Neuronal stem cell (in vitro differentiated cells): ENCODE results near the gene MOBP. TPM values are rescaled to one million over a fixed set of nuclear protein-coding genes. Genes with fewer than 3 reads are reported as not detected.
"Not testable (repeated sequence)": the region's sequence is repeated elsewhere in the genome, so short reads cannot be mapped to it uniquely, and the experiment has no call there.

Experiments used
- DNase-seq: peaks from one replicate; pipeline ENCODE4 v3.0.0-alpha.2; 2013; ENCODE audit warnings: low spot score
- H2AFZ ChIP-seq: one replicate; pipeline ENCODE4 v1.6.1; 2013; ENCODE audit warnings: mild to moderate bottlenecking, low read length, inconsistent platforms
- H2AK5ac ChIP-seq: 2 replicates; pipeline ENCODE4 v1.6.1; 2013; ENCODE audit warnings: low read depth, mild to moderate bottlenecking, inconsistent platforms, low read length, moderate library complexity, mixed read lengths
- H2BK120ac ChIP-seq: 2 replicates; pipeline ENCODE4 v1.6.1; 2013; ENCODE audit warnings: low read depth, mild to moderate bottlenecking, inconsistent platforms, low read length, moderate library complexity, mixed read lengths
- H2BK12ac ChIP-seq: one replicate; pipeline ENCODE4 v1.6.1; 2013; ENCODE audit warnings: low read length, inconsistent platforms
- H2BK15ac ChIP-seq: 2 replicates; pipeline ENCODE4 v1.6.1; 2013; ENCODE audit warnings: mild to moderate bottlenecking, low read length, inconsistent platforms, mixed read lengths
- H2BK5ac ChIP-seq: one replicate; pipeline ENCODE4 v1.6.1; 2013; ENCODE audit warnings: inconsistent platforms, mild to moderate bottlenecking, low read length, moderate library complexity
- H3K14ac ChIP-seq: one replicate; pipeline ENCODE4 v1.6.1; 2013; ENCODE audit warnings: low read length, inconsistent platforms
- H3K18ac ChIP-seq: 2 replicates; pipeline ENCODE4 v1.6.1; 2013; ENCODE audit warnings: low read length, inconsistent platforms
- H3K23ac ChIP-seq: 2 replicates; pipeline ENCODE4 v1.6.1; 2013; ENCODE audit warnings: low read depth, mild to moderate bottlenecking, mixed read lengths, low read length, inconsistent platforms; ENCODE audit not compliant: poor library complexity
- H3K27ac ChIP-seq: replicated peaks from 3 replicates; pipeline ENCODE4 v1.5.1; 2013; ENCODE audit warnings: low read length, inconsistent platforms
- H3K27me3 ChIP-seq, 3 experiments: 2 replicates each; pipeline ENCODE4 v1.6.1; 2013; ENCODE audit warnings: low read length in 3 of 3, mild to moderate bottlenecking in 2 of 3, inconsistent platforms in 1 of 3, low read depth in 1 of 3, mixed read lengths in 1 of 3, moderate library complexity in 1 of 3; ENCODE audit not compliant: control insufficient read depth in 3 of 3, insufficient read depth in 3 of 3
- H3K36me3 ChIP-seq, 2 donors: replicated peaks in 1 of 2; 2 replicates each; pipeline ENCODE4 v1.6.1; 2013; ENCODE audit warnings: low read length in 2 of 2; ENCODE audit not compliant: control insufficient read depth in 2 of 2, insufficient read depth in 2 of 2
- H3K4ac ChIP-seq: 2 replicates; pipeline ENCODE4 v1.6.1; 2013; ENCODE audit warnings: inconsistent platforms, mild to moderate bottlenecking, low read length, moderate library complexity
- H3K4me1 ChIP-seq, 2 donors: 1 replicate in 1 of 2; 2 replicates in 1 of 2; pipeline ENCODE4 v1.6.1; 2013; ENCODE audit warnings: low read length in 2 of 2, low read depth in 1 of 2; ENCODE audit not compliant: control insufficient read depth in 2 of 2, insufficient read depth in 1 of 2
- H3K4me2 ChIP-seq: one replicate; pipeline ENCODE4 v1.6.1; 2013; ENCODE audit warnings: mild to moderate bottlenecking, low read length, inconsistent platforms; ENCODE audit not compliant: insufficient read depth, poor library complexity, severe bottlenecking
- H3K4me3 ChIP-seq, 2 donors: 2 replicates each; pipeline ENCODE4 v1.5.1; 2013; ENCODE audit warnings: low read length in 2 of 2, mild to moderate bottlenecking in 2 of 2, inconsistent platforms in 1 of 2, moderate library complexity in 1 of 2
- H3K79me1 ChIP-seq: one replicate; pipeline ENCODE4 v1.6.1; 2013; ENCODE audit warnings: low read depth, mild to moderate bottlenecking, inconsistent platforms, low read length, moderate library complexity
- H3K9ac ChIP-seq: one replicate; pipeline ENCODE4 v1.6.1; 2013; ENCODE audit warnings: mild to moderate bottlenecking, low read depth, low read length, inconsistent platforms; ENCODE audit not compliant: poor library complexity
- H3K9me3 ChIP-seq, 2 donors: replicated peaks in 1 of 2; 2 replicates each; pipeline versions ENCODE3 to v1.6.1; 2013; ENCODE audit warnings: low read length in 2 of 2, mild to moderate bottlenecking in 2 of 2, inconsistent platforms in 1 of 2, low read depth in 1 of 2, mixed read lengths in 1 of 2, moderate library complexity in 1 of 2; ENCODE audit not compliant: control insufficient read depth in 2 of 2, insufficient read depth in 1 of 2
- H4K8ac ChIP-seq: one replicate; pipeline ENCODE4 v1.6.1; 2013; ENCODE audit warnings: low read depth, mild to moderate bottlenecking, inconsistent platforms, low read length, moderate library complexity
- H4K91ac ChIP-seq: one replicate; pipeline ENCODE4 v1.6.1; 2013; ENCODE audit warnings: low read length, low read depth, mild to moderate bottlenecking, inconsistent platforms; ENCODE audit not compliant: poor library complexity
- WGBS, 2 donors: extraction: QIAGEN DNeasy Blood & Tissue Kit; methylation state at CpG; one replicate each; pipeline ENCODE4 v1.1.7; 2013; ENCODE audit warnings: missing lambda C conversion rate in 2 of 2, mixed read lengths in 1 of 2; ENCODE audit not compliant: insufficient read length in 2 of 2, insufficient replicate concordance in 1 of 2; ENCODE audit errors: extremely low coverage in 2 of 2; 5-methylcytosine and 5-hydroxymethylcytosine counted together
- polyA plus RNA-seq, 2 experiments: library from polyadenylated mRNA; stranded (reverse); fragments of 200-250 nt; gene quantifications; one replicate each; pipeline ENCODE4 v1.2.3, GENCODE V29; 2013

Gene MOBP, protein sequence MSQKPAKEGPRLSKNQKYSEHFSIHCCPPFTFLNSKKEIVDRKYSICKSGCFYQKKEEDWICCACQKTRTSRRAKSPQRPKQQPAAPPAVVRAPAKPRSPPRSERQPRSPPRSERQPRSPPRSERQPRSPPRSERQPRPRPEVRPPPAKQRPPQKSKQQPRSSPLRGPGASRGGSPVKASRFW
- not detected for polyA plus RNA-seq (2013, experiment 1 of 2)
- polyA plus RNA-seq (2013, experiment 2 of 2) = 0.01 TPM

DNA sequence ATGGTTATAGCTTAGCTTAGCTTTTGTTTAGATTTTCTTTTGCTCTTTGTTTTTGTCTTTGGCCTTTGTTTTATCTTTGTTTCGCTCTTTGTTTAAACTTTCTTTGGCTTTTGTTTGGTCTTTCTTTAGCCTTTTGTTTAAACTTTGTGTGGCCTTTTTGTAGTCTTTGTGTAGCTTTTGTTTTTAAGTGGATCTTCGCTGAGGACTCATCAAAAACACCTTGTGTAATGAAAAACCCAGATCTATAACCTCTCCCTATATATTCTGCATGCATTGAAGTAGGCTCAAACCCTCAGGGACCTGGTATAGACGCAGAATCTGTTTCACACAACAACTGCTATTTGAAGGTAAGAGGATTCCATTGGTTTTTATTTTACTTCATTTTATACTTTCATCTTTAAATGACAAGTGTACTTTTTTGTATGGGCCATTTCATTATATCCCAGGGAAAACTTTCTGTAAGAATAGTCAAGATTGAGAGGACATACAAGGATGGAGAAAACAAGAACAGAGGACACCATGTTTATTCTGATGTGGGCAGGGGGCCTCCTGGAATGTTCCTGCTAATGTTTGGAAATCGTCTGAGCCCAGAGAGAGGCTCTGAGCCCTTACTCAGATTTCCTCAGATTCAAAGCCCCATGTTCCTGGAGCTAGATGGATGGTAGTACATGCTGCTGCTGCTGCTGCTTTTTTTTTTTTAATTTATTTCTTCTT, at the start of gene MOBP:
MOBP (plus strand) TSS at position 287 of the 714 bp plus-strand sequence. CDS start 34,390 bp downstream, outside the sequence.
- Histone ChIP-seq H4K91ac (no peak within 1 kb of the TSS), H3K14ac (no peak within 1 kb of the TSS), H3K27me3 (no peaks in the 10 kb centered on the region), H3K79me1 (no peaks in the 10 kb centered on the region), H2AK5ac (no peak within 1 kb of the TSS), H4K8ac (no peak within 1 kb of the TSS), H3K27ac (no peak within 1 kb of the TSS), H3K36me3 (no peaks in the 10 kb centered on the region), H3K9me3 (peaks cover 0 to 1% of the 10 kb centered on the region in 2 donors), H3K4ac (no peak within 1 kb of the TSS), H3K4me1 (peaks cover 0 to 1% of the 10 kb centered on the region in 2 donors), H2BK5ac (no peak within 1 kb of the TSS), H2AFZ (no peak within 1 kb of the TSS), H3K4me3 (peak within 1 kb of the TSS in 1 of 2 donors; percentile 57), H3K9ac (no peak within 1 kb of the TSS), H2BK120ac (no peak within 1 kb of the TSS), H3K18ac (no peak within 1 kb of the TSS), H3K4me2 (no peak within 1 kb of the TSS), H3K23ac (no peak within 1 kb of the TSS), H2BK12ac (no peak within 1 kb of the TSS), H2BK15ac (no peak within 1 kb of the TSS)
- no CpG with 5 or more reads among the region's 4 CpGs for WGBS, 2 donors
- peak; percentile 37 for DNase-seq

DNA sequence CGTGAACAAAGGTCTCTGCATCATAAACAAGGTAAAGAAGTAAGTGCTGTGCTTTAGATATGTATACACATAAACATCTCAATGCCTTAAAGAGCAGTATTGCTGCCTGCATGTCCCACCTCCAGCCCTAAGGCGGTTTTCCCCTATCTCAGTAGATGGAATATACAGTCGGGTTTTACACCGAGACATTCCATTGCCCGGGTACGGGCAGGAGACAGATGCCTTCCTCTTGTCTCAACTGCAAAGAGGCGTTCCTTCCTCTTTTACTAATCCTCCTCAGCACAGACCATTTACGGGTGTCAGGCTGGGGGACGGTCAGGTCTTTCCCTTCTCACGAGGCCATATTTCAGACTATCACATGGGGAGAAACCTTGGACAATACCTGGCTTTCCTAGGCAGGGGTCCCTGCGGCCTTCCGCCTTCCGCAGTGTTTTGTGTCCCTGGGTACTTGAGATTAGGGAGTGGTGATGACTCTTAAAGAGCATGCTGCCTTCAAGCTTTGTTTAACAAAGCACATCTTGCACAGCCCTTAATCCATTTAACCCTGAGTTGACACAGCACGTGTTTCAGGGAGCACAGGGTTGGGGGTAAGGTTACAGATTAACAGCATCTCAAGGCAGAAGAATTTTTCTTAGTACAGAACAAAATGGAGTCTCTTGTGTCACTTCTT, 48.8 kb upstream of the MOBP start:
- H2BK12ac ChIP-seq, H2BK120ac ChIP-seq, H3K9ac ChIP-seq, H4K91ac ChIP-seq, H3K23ac ChIP-seq, H2BK5ac ChIP-seq, H3K27ac ChIP-seq, H2AK5ac ChIP-seq, H3K14ac ChIP-seq, H3K4me1 ChIP-seq, H4K8ac ChIP-seq, H3K4me3 ChIP-seq, H3K4me2 ChIP-seq, H3K18ac ChIP-seq, DNase-seq, H2AFZ ChIP-seq, H3K27me3 ChIP-seq, H3K79me1 ChIP-seq, H3K9me3 ChIP-seq, H3K4ac ChIP-seq, H2BK15ac ChIP-seq: not testable (repeated sequence)
- H3K36me3 ChIP-seq = peaks cover 7 to 10% of the 10 kb centered on the region in 2 donors
- WGBS, 2 donors = no CpG with 5 or more reads among the region's 14 CpGs

DNA sequence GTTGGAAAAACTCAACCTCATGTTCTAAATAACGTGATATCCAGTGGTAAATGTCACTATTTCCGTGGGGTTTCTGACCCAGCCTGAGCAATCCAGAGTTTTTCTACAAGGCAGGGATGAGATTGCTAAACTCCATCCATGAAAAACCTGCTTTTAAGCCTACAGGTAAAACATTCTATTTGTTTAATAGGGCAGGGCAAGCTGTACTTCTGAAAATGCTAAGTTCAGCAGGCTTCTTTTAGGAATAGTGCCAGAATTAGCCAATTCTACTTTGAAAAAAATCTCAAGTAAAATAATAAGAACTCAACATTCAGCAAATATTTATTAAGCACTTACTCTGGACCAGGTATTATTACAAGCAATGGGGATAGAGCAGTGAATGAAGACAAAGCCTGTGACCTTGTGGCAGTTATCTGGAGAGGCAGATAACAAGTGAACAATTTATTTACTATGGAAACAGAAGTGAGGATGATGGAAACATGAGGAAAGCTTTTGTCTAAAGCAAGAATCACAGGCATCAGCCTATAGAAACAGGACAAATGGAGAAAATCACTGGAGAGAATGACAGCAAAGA, 47.7 kb upstream of the MOBP start:
- Histone ChIP-seq H3K9ac (no peak overlapping the region), H2BK5ac (no peak overlapping the region), H3K36me3 (no peaks in the 10 kb centered on the region), H3K27me3 (no peaks in the 10 kb centered on the region), H3K9me3 (no peaks in the 10 kb centered on the region), H2AK5ac (no peak overlapping the region), H2AFZ (no peak overlapping the region), H3K14ac (no peak overlapping the region), H3K4me3 (no peak overlapping the region), H4K8ac (no peak overlapping the region), H3K4me2 (no peak overlapping the region), H3K79me1 (no peaks in the 10 kb centered on the region), H3K27ac (no peak overlapping the region), H3K23ac (no peak overlapping the region), H4K91ac (no peak overlapping the region), H2BK12ac (no peak overlapping the region), H3K18ac (no peak overlapping the region), H3K4ac (no peak overlapping the region), H3K4me1 (peaks cover 0 to 4% of the 10 kb centered on the region in 2 donors), H2BK15ac (no peak overlapping the region), H2BK120ac (no peak overlapping the region)
- no CpG with 5 or more reads among the region's 2 CpGs for WGBS, 2 donors
- DNase-seq = no peak

DNA sequence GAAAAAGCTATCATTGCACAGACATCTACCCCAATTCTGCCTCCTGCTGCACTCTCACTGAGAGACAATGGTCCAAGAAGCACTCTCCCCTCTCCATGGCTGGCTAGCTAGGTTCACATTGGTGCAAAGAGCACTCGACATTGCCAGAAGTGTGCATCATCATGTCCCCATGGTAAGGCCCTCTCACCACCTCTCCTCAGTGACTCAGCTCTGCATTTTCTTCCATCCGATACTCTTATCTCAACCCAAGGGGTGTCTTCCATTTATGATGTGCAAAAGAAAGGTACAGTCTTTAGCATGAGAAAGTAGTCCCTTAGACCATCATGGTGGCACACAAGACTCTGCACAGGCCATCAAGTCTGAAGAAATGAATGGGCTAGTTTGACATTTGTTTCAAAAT, 46.9 kb upstream of the MOBP start:
- Histone ChIP-seq H3K79me1 (no peaks in the 10 kb centered on the region), H3K27me3 (no peaks in the 10 kb centered on the region), H3K9me3 (no peaks in the 10 kb centered on the region), H3K14ac (no peak overlapping the region), H4K91ac (no peak overlapping the region), H3K4me3 (no peak overlapping the region), H3K27ac (no peak overlapping the region), H3K23ac (no peak overlapping the region), H3K9ac (no peak overlapping the region), H4K8ac (no peak overlapping the region), H2AFZ (no peak overlapping the region), H3K4me1 (peaks cover 0 to 4% of the 10 kb centered on the region in 2 donors), H3K4me2 (no peak overlapping the region), H2BK12ac (no peak overlapping the region), H2AK5ac (no peak overlapping the region), H3K18ac (no peak overlapping the region), H2BK120ac (no peak overlapping the region), H3K36me3 (no peaks in the 10 kb centered on the region), H2BK5ac (no peak overlapping the region), H3K4ac (no peak overlapping the region), H2BK15ac (no peak overlapping the region)
- DNase-seq = no peak
- no CpG with 5 or more reads among the region's 2 CpGs for WGBS, 2 donors
